ENCODE results near the gene HECW1.

DNA sequence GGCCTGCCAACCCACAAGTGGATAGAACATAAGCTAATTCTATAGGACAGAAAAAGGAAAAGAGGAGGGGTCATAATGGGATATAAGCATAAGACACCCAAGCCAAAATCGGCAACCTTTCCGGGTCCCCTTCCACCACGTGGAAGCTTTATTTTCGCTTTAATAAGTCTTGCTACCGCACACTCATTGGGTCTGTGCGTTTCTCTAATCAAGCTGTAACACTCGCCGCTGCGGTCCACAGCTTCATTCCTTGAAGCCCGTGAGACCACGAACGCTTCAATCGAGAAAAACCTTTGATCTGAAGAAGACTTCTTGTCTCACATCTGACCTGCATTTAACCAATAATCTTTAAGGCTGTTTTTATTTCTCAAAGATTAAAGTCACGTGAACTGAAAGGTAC is 35.8 kb upstream of the HECW1 start:
- TF ChIP-seq, protein P1, sequence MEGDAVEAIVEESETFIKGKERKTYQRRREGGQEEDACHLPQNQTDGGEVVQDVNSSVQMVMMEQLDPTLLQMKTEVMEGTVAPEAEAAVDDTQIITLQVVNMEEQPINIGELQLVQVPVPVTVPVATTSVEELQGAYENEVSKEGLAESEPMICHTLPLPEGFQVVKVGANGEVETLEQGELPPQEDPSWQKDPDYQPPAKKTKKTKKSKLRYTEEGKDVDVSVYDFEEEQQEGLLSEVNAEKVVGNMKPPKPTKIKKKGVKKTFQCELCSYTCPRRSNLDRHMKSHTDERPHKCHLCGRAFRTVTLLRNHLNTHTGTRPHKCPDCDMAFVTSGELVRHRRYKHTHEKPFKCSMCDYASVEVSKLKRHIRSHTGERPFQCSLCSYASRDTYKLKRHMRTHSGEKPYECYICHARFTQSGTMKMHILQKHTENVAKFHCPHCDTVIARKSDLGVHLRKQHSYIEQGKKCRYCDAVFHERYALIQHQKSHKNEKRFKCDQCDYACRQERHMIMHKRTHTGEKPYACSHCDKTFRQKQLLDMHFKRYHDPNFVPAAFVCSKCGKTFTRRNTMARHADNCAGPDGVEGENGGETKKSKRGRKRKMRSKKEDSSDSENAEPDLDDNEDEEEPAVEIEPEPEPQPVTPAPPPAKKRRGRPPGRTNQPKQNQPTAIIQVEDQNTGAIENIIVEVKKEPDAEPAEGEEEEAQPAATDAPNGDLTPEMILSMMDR (IDR thresholded peaks at IDR 0.05): no peak
- TF ChIP-seq POLR2A (IDR thresholded peaks at IDR 0.05) (no peak), EP300 (IDR thresholded peaks at IDR 0.05) (no peak)

Data from upper lobe of left lung (tissue), 4 donors.